Measurements from ENCODE around the gene GRIK4.

GRCh38 chr11:120877746-120878365 is 366.3 kb downstream of the GRIK4 start:
- TF ChIP-seq, protein P1, sequence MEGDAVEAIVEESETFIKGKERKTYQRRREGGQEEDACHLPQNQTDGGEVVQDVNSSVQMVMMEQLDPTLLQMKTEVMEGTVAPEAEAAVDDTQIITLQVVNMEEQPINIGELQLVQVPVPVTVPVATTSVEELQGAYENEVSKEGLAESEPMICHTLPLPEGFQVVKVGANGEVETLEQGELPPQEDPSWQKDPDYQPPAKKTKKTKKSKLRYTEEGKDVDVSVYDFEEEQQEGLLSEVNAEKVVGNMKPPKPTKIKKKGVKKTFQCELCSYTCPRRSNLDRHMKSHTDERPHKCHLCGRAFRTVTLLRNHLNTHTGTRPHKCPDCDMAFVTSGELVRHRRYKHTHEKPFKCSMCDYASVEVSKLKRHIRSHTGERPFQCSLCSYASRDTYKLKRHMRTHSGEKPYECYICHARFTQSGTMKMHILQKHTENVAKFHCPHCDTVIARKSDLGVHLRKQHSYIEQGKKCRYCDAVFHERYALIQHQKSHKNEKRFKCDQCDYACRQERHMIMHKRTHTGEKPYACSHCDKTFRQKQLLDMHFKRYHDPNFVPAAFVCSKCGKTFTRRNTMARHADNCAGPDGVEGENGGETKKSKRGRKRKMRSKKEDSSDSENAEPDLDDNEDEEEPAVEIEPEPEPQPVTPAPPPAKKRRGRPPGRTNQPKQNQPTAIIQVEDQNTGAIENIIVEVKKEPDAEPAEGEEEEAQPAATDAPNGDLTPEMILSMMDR (conservative IDR thresholded peaks at IDR 0.05; ENCODE audit: low read length) = no peak
- TF ChIP-seq EZH2phosphoT487 (IDR thresholded peaks at IDR 0.05; ENCODE audit: borderline replicate concordance, low read depth, low read length) = no peak

All from OCI-LY7 (cell line).